ENCODE data around the gene DPYSL5.

DPYSL5 gene

GRCh38 chr2:26933431-26934334, 85.8 kb downstream of the DPYSL5 start:
- no peak for DNase-seq

- DNase-seq, result no peak
Observed at GRCh38 chr2:26934335-26934724, 86.4 kb downstream of the DPYSL5 start.

- no peak for DNase-seq
Observed at GRCh38 chr2:26934985-26935384, 87.1 kb downstream of the DPYSL5 start.

GRCh38 chr2:26936855-26937254, 88.9 kb downstream of the DPYSL5 start:
- DNase-seq, result no peak

DNA sequence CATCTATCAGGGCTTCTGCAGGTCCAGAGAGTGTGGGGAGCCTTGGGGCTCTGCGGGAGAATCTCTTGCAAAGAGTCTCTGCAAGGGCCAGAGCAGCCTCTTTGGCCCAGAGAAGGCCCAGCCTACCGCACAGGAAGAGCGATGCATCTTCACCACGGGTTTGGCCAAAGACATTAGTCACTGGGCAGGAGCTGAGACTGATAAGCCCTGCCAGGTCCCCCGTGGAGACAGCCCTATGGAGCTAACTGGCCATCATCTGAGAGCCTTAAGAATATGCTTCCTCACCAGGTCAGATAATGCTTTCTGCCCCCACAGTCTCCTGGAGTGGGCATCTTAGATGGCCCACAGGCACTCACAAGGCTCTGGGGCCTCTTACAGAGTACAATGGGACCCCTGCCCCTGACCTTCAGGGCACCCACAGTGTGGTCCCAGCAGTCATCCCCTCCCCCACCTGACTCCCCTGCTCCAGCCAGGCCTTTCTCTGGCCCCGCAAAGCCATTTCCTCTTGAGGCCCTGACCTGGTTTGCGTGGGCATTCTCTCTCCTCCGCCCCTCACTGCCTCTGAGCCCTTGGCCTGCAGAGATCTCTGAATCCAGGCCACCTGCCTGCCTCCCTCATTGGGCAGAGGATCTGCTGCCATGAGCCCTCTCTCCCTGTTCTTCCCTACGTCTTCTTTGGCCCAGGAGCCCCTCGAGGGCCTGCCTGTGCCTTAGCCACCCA, 90.6 kb downstream of the DPYSL5 start:
- no peak for DNase-seq

GRCh38 chr2:26940001-26940400, 92.1 kb downstream of the DPYSL5 start:
- DNase-seq, result no peak

- no peak for DNase-seq
Observed at GRCh38 chr2:26941486-26941885, 93.6 kb downstream of the DPYSL5 start.

DNA sequence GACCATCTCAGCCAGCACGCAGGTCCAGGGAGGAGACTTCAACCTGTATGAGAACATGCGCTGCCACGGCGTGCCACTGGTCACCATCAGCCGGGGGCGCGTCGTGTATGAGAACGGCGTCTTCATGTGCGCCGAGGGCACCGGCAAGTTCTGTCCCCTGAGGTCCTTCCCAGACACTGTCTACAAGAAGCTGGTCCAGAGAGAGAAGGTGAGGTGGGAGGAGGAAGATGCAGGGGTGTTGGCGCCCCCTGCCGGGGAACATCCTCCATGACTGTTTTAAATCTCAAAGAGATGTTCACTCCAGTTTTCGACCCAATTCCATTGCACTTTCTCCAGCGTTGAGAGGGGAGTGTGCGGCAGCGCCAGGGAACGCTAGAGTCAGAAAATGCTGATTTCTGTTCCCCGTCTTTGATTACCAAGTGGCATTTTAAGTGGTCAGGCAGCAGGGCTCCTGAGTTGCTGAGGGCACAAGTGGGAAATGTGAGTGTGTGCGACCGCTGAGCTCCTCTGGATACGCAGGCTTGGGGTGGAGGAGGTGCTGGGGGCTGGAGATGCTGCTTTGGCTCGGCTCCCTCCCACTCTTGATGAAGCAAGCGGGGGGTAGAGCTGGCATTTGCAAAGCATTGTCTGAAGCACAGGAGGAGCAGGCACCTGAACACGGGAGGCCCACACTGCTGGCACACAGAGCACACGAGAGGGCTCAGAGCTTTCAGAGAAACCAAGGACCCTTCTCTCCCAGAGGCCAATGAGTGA, 94.8 kb downstream of the DPYSL5 start:
- peak; percentile 11 for DNase-seq

DNA sequence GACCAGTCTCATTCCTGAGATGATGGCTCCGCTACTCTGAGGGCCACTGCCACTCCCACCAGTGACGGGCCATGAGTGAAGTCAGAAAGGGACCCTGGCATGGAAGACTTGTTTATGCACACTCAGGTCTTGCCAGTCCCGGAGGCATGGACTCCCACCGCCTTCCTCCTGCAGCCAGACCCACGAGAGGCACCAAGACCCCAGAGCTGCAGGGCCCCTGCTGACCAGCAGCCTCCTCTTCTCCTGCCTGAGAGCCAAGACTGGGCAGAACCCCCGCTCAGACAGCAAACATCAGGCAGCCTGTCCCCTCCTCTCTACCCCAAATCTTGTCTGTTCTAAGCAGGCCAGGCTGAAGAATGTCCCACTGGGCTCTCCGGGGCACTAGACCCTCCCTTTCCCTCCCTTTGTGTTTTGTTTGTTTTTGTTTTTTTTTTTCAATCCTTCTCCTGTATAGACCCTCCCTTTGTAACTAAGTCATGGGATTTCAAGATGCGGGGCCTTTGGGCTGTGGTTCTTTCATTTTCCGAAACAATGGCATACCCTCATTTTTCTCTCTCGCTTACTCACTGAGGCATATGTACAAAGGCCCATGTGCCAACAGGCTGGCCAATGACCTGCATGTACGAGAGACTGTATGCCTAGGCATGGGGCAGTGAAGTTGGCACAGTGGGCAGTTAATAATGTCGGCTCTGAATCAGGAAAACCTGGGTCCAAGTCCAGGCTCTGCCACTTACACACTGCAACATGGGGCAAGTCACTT, 98.2 kb downstream of the DPYSL5 start:
- DNase-seq, result no peak

DNA sequence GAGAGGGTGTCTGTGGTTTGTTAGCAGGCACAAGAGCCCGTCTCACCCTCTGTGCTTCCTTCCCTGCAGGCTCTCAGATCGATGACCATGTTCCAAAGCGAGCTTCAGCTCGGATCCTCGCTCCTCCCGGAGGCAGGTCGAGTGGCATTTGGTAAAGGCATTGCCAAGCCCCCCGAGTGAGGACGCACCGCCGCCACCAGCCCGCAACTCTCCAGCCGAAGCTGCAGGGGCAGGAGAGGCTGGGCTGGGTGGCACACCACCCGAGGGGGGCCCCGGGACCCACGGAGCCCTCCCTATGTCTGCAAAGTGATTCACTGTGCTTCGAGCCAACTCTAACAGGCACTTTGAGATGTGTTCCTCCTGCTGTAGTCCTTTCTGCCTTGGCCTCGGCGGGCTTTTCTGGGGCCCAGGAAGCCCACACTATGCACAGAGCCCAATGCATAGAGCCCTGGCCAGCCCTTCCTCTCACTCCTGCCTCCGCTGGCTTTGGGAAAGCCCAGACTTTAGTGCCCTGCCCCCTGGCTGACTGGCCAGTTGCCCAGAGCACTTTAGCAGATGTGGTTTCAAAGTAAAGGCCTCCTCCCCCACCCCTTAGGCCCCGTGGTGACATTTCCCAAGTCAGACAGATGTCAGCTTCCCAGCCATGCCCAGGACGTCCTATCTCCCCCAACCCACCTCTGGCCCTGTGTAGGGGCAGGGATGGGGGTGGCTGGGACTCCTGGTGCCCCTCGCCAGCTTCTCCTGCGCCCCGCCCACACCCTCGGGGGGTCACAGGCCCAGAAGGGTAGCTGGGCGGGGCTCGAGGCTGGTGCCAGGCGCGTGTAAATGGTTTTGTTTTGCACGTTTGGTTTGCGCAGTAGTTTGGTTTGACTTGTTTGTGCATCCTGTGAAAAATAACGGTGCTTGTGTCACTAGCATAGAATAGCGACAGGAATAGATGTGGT, 99.2 kb downstream of the DPYSL5 start:
- DNase-seq, result no peak

GRCh38 chr2:26948800-26949199, 100.9 kb downstream of the DPYSL5 start:
- no peak for DNase-seq

- no peak for DNase-seq
Observed at GRCh38 chr2:26950246-26950645, 102.3 kb downstream of the DPYSL5 start.

DNA sequence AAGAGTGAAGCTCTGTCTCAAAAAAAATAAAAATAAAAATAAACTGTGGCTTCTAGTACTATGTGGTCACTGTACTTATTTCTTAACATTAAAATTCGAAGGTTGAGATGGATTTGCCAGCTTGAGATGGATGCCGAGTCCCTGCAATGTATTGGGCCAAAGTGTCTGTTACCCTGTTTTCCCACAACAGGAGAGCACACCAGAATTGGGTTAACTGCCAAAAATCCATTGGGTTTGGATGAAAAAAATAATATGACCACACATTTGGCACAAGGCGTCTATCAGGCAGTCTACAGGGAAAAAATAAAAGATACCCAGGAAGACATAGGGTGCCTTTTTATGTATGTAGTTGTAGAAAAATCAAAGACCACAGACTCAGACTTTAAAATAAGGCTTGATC, 103.3 kb downstream of the DPYSL5 start:
- DNase-seq, result no peak

GRCh38 chr2:26952374-26952773, 104.4 kb downstream of the DPYSL5 start:
- DNase-seq, result no peak

GRCh38 chr2:26954135-26954534, 106.2 kb downstream of the DPYSL5 start:
- no peak for DNase-seq

GRCh38 chr2:26957041-26957440, 109.1 kb downstream of the DPYSL5 start:
- DNase-seq, result no peak

DNA sequence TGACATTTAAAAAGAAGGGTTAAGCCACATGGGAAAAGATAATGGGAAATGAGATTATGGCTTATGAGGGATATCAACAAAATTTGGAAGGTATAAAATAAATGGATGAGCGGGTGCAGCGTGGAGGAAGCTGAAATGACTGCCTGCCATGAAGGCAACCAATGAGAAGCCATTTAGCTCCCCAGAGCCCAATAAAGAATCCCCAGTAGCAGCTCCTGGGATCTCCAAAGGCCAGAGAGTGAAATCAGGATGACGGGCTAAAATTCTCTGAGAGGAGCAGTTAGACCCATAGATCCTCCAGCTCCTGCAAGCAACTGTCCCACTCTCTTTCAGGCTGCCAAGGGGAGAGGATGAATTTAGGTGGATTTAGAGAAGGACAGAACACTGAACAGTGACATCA, 109.6 kb downstream of the DPYSL5 start:
- DNase-seq, result no peak

DNA sequence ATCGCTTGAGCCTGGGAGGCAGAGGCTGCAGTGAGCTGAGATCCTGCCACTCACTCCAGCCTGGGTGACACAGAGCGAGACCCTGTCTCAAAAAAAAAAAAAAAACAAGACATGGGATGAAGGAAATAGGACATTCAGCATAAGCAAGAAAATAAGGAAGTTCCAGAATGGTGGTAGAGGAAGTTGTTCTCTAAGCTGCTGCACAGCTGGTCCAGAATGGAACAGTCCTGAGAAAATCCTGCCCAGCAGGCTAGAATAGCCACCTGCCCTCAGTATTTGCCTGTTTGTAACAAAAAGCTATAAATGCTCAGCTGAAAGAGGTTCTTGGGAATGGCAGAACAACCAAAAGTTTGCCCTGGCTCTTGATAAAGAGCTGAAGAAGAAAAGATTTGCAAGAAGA, 111.4 kb downstream of the DPYSL5 start:
- DNase-seq, result no peak

DNA sequence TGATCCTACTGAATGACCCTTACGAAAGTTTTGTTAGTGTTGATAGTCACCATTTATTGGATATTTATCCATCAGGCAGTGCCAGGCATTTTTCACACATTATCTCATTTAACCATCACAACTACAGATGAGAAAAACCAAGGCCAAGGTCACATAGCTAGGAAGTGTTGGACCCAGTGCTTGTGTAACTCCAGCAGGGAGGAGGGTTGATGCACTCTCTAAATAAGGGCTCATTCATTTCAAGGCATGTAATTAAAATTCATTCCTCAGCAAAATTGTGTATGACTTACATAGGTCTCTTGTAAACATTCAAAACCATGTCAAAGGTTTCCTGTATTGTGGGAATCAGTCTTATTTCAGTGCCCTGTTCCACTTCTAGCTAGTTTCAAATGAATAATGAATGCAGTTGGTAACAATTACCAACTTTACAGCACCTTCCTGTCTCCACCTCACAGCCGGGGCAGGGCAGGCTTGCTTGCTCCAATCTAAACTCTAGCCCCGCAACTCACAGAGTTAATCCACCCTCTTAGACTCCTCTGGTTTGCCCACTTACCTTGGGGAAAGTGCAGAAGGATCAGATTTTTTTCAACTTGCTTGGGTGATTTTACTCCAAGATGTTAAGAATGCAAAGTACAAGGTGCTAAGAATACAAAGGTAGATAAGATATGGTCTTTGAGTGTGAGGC, 116.7 kb downstream of the DPYSL5 start:
- no peak for DNase-seq

GRCh38 chr2:26968001-26968400, 120.1 kb downstream of the DPYSL5 start:
- no peak for DNase-seq

All from NCI-H2107 (cell line).